HepG2 (cell line): ENCODE measurements around the gene TBC1D1. TPM values are rescaled to one million over a fixed set of nuclear protein-coding genes. Genes with fewer than 3 reads are reported as not detected.

Experiments
- ARID5B ChIP-seq: IDR thresholded peaks from 2 replicates; pipeline ENCODE4 v1.4.0; 2020; ENCODE audit warnings: mild to moderate bottlenecking, missing genetic modification reagents
- ARNT2 ChIP-seq: sonication (generic); formaldehyde crosslinking; IDR thresholded peaks from 2 replicates; pipeline ENCODE4 v1.8.0; 2022; ENCODE audit warnings: mild to moderate bottlenecking, low read depth, missing genetic modification reagents, moderate library complexity
- HOXA3 ChIP-seq: sonication (generic); formaldehyde crosslinking; IDR thresholded peaks from 2 replicates; pipeline ENCODE4 v1.5.0; 2020; ENCODE audit warnings: missing genetic modification reagents
- KLF15 ChIP-seq: sonication (generic); formaldehyde crosslinking; IDR thresholded peaks from 2 replicates; pipeline ENCODE4 v1.8.1; 2023; ENCODE audit warnings: borderline replicate concordance, mild to moderate bottlenecking, inconsistent platforms, missing genetic modification reagents, mixed read lengths
- MEIS2 ChIP-seq: sonication (generic); formaldehyde crosslinking; IDR thresholded peaks from 2 replicates; pipeline ENCODE4 v1.9.0; 2021; ENCODE audit warnings: mild to moderate bottlenecking, missing genetic modification reagents
- PCBP1 ChIP-seq: fragments of 200-400 bp; formaldehyde crosslinking; IDR thresholded peaks from 2 replicates; pipeline ENCODE4 v1.6.1; 2017; ENCODE audit warnings: mild to moderate bottlenecking, low read depth, low read length, borderline replicate concordance
- THAP9 ChIP-seq: sonication (generic); formaldehyde crosslinking; IDR thresholded peaks from 2 replicates; pipeline ENCODE4; 2020; ENCODE audit warnings: missing genetic modification reagents, mild to moderate bottlenecking, borderline replicate concordance
- ZBED4 ChIP-seq: sonication (generic); formaldehyde crosslinking; IDR thresholded peaks from 2 replicates; pipeline ENCODE4 v1.4.0; 2020; ENCODE audit warnings: missing genetic modification reagents, borderline replicate concordance
- ZNF569 ChIP-seq: sonication (generic); formaldehyde crosslinking; IDR thresholded peaks from 2 replicates; pipeline ENCODE4 v1.5.0; 2020; ENCODE audit warnings: mild to moderate bottlenecking, missing genetic modification reagents, moderate library complexity, borderline replicate concordance
- polyA plus RNA-seq, 8 experiments: library from polyadenylated mRNA; depleted of rRNA in 3 of 8; stranded (reverse) in 7 of 8; unstranded in 1 of 8; fragments of >200 nt; fragmentation: Illumina TruSeq in 4 of 8; extraction: Trizol in 4 of 8; gene quantifications; 2 replicates each; pipeline versions ENCODE4 v1.2.1 to v1.2.3, GENCODE V29; 2011 to 2016; ENCODE audit warnings: low read depth in 4 of 8, missing spikeins in 1 of 8, mixed read lengths in 1 of 8; ENCODE audit not compliant: insufficient read depth in 1 of 8
- total RNA-seq, 5 experiments: library from RNA; depleted of rRNA; stranded (reverse); fragments of >200 nt; fragmentation: Illumina TruSeq; extraction: Trizol; gene quantifications; 2 replicates each; pipeline ENCODE4 v1.2.3, GENCODE V29; 2016; ENCODE audit warnings: low read depth in 1 of 5

TBC1D1 gene
- total and polyA plus RNA-seq, 2 of the 13 experiments (the other 11 are each of a cell fraction or from before 2014, with no cell fraction given) = 37.3 to 62.8 TPM

GRCh38 chr4:38128478-38129459, 237.9 kb downstream of the TBC1D1 start (continued):
- no peak for TF ChIP-seq ZBED4
- no peak for TF ChIP-seq ARNT2 (CRISPR knock-in tag)
- no peak for TF ChIP-seq KLF15 (CRISPR knock-in tag)
- no peak for TF ChIP-seq PCBP1
- no peak for TF ChIP-seq THAP9 (CRISPR knock-in tag)
- TF ChIP-seq MEIS2 (CRISPR knock-in tag) = no peak
- no peak for TF ChIP-seq ZNF569 (CRISPR knock-in tag)
- TF ChIP-seq ARID5B (CRISPR knock-in tag) = peak; percentile 46; the same call in 1 of the 2 replicates
- no peak for TF ChIP-seq HOXA3 (CRISPR knock-in tag)
